Activated CD4-positive, alpha-beta T cell treated with anti-CD3 and anti-CD28 coated beads, Interleukin-2, amount 50 U/mL, for 48 hours (primary cell): ENCODE data around the gene NRP2.

Experiments
- DNase-seq, 2 experiments: peaks; one replicate each; pipeline ENCODE4 v3.0.0-alpha.2; 2020

Gene NRP2

DNA sequence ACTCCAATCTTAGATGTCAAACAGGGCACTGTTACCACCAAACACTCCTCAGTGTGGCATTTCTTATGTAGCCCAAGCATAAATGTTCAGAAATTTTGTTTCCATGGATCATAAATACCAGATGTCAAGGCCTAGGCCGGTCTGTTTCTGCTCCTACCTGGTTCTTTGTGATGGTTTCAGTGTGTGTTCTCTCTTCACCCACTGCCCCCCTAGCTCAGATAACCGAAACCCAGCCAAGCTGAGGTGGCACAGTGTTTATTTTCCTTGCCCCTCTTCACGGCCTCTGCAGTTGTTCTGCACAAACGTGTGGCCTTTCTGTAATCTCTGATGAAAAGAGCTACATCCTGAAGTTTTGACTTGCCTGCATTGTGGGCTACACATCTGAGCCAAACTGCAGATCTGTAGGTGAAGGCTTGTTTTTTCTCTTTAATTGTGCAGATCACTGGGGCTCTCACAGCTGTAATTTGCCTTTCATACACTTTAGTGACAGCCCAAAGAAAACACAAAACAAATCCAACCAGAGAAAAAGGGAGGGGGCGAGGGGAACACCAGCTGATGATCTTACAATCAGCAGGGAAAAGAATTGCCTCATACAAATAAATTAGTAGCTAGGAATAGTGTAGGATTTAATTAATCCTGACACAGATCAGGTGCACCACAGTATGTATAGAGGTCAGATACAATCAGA, 99.1 kb downstream of the NRP2 start:
- DNase-seq: no peak

DNA sequence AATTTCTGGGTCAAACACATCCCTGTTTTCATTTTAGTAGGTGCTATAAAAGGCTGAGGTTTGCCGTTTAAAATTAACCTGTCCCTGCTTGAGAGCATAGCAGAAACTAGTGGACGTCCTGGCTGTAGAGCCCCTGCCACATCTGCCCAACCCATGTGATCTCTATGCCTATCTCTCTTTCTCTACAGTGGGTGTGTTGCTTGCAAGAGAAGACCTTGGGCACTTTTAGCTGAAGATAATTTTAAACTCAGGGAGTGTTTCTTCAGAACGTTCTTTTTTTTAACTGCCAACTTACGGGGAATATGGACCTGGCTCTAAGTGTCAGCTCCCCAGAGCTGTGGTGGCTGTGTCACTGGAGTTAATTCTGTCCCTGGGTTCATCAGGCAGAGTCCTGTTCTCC, 100.6 kb downstream of the NRP2 start:
- no peak for DNase-seq

DNA sequence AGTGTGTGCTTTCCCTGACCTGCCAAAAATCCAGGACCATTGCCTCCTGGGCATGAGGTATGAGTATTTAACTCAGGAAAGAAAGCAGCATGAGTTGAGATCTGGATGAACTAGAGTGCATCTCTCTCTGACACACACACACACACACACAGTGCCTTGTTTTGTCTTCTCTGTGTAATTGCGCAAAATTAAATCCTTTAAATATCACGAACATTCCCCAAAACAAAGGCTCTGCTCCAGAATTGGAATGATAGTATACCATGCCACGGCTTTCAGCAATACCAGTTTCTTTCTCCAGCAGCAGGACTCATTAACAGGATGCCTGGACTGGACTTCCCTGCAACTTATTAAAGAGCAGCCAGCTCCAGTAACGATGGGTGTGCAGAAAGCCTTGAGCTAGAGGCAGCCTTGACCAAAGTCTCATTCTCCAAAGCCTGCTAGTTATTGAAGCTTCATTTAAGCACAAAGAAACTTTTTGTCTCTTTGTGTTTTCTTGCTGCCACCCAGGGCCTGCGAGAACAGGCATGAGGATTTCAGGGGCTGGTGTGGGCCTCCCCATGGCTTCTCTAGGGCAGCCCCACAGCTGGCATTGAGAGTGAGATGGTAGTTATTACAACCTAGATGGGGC, 101.7 kb downstream of the NRP2 start:
- no peak for DNase-seq

DNA sequence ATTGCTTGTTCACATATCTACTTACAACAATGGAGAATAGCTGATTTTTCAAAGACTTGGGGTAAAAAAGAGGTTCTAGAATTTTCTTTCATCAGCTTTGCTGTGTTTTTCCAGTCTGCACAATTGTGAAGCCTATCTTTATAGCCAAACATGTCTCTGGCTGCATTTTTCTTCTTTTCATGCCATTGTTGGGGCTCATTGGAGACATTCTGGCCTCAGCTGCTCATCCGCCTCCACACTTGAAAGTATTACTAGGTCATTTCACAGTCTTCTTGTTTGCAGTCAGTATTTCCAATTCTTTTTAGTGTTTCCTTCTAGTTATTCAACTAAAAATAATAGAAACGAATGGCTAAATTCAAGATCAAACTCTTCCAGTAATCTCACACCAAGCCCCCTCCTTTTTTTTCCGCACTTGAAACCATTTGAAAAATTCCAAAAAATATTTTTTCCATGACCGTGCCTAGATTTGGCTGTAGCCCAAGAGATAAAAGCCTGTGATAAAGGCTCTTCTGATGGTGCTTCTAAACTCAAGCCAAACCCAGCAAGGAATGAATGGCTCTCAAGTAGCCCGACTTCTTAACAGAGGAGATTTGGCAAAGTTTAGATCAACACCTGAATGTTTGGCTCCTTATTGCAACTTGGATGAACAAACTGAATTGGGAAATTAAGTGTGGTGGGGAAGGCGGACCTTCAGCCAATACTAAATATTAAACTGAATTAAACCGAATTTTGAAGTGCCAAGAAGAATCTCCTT, 103.4 kb downstream of the NRP2 start:
- no peak for DNase-seq

DNA sequence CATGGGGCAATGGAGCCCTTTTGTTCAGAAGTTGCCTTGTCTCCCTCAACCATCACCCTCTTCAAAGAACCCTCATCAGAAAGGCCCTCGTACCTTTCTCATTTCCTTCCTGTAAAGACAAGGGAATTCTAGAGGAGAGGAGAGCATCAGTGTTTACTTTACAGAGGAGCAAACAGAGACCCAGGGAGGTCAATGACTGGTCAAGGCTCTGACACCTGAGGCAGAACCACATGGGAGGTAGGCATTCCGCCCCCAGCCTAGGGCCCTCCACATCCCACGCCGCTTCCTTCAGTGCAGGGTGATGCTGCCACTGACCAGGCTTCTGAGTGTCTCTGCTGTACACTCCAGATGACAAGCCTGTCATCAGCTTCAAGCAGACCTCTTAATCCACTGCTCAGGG, 104.7 kb downstream of the NRP2 start:
- no peak for DNase-seq

DNA sequence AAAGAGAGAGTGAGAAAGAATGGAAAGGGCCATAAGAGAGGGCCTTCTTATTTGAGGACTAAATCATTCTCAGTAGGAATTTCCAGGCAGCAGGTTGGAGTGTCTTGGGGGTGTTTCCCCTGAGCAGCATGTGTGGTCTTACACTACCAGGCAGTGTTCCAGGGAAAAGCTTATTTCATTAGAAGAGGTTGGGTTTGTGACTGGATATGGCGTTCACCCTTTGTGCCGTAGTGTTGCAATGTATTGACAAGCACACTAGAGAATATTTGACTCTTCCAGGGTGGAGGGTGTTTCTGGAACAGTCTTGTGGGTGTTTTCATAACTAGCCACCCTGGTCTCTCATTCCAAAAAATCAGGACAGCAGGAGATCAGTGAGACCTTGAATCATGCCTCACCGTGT, 105.5 kb downstream of the NRP2 start:
- no peak for DNase-seq

DNA sequence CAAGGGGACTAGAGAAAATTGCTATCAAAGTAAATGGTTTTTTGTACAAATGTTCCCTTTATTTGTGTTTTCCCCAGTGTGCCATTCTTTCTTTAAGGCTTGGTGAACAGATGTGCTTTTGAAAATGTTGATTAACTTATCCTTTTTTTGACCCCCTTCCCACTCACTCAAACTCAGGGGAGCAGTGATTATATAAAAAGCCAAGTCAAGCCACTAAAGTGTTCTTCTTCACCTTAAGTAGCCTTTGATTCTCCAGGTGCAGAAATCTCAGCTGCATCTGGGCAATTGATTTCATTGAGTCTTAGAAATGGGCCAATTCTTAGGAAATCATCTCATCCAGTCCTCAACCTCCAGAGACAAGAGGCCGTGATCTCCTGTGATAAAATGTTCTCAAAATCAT, 107.6 kb downstream of the NRP2 start:
- DNase-seq: no peak

DNA sequence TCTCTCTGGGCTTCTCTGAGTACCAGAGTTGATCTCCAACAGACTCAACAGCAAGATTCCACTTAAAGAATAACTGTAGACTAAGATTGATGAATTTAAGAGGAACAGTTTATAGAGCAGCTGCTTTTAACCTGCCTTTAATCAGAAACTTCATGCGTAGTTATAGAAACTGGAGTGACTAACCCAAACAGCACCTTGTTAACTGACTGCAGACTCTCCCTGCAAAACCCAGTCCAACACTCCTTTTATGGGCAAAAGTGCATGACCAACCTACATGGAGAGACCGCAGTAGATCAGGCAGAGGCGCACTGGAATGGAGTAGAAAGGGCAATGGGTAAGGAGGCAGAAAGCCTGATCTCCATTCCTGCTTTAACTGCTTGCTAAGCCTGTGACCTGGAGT, 110.6 kb downstream of the NRP2 start:
- no peak for DNase-seq

DNA sequence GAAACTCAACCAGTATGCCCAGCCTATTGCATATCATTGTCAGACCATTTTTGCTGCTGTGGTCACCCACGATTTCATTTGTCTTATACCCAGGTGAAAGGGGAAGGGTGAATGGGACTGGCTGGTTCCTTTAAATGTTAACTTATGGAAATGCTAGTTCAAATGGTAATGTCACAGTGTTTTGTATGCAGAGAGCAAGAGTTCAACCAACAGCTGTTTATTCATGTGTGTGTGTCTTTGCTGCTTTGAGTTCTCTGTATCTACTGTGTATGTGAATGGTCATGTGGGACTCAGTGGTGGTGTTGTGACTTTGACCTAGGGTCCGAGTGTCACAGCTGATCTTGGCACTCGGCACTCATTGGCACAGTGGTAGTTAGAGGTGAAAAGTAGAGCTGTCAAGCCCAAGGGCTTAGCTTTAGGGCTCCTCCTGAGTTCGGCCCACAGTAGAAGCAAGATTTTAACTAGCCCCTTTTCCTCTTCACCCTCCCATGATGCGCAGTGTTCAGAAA, 114.6 kb downstream of the NRP2 start:
- no peak for DNase-seq

DNA sequence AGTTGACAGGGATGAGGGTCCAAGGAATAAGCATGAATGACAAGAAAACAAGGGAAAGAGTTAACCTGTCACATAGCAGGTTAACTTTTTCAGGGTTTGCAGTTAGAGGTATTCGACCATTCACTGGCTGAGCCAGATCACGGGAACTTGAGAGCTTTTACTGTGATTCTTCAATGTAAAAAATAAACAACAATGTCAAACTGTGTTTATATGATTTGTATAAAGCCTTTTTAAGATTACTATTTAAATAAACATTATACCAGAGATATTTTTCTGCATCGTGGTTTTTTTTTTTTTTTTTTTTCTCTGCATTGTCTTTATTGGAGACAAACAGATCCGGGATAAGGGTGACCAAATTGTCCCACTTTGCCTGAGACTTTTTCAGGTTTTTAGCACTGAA, 115.6 kb downstream of the NRP2 start:
- no peak for DNase-seq

DNA sequence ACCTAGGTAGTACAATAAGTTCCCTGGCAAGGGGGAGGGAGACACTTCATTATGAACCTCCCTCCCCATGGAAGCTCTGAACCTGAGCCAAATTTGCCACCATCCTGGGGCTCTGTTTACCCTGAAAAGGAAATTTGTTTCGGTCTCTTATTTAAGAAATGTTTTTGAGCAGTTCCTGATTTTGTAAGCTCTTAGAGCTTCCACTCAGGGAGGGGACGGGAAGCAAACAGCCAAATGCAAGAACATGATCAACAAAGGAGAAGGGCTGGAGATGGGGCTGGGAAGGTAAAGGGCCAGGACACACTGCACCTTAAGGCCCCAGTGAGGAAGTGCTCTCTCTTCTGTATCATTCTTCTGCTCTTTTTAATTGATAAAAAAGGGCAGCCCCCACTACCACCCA, 117.9 kb downstream of the NRP2 start:
- DNase-seq: no peak

DNA sequence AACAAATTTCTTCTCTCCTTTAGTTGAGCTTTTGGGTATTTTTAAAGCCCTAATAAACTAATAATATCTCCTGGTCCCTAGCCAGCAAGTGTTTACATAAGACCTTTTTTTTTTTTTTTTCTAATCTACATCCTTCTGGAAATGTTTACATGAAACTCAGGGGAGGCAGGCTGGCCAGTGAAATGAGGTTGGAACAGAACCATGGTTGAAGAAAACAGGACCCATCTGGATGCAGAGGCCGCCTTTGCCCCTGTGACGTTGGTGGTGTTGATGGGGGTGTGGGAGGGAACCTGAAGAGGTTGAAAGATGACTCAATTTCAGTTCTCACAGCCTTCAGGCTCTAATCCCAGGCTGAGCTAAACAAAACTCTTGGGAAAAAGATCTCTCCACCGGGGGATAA, 118.5 kb downstream of the NRP2 start:
- no peak for DNase-seq

DNA sequence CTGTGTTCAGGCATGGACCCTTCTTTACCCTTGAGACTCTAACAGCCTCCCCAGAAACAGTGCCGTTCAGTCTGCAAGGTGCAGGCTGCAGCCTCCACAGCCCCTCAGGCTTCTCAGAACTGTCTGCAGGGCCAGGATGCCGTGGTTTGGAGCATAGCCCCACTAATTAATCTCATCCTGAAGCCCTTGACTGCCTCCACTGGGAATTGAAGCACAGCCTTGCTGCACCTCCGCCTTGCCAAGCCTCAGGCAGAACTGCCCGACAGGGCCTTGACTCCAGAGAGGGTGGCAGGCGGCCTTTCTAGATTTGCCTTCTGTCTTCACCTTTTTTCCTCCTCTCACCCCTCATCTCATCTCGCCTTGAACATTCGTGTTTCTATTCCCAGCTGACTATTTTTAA, 119.8 kb downstream of the NRP2 start:
- DNase-seq: no peak

DNA sequence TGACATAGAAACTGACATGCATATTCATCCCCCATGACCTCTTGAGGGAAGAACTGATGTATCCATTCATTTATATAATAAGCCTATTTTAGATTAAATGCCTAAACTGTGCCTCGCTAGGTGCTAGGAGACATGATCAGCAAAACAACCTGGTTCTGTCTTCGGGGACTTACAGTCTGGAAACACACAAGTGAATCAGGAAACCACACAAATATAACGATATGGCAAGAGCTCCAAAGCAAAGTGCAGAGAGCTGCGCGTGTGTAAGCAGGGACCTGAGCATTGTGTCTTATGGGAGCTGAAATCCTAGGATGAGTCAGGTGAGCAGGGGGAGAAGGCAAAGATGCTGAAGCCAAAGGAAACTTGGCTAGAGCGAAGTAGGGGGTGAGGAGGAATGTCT, 120.6 kb downstream of the NRP2 start:
- no peak for DNase-seq

DNA sequence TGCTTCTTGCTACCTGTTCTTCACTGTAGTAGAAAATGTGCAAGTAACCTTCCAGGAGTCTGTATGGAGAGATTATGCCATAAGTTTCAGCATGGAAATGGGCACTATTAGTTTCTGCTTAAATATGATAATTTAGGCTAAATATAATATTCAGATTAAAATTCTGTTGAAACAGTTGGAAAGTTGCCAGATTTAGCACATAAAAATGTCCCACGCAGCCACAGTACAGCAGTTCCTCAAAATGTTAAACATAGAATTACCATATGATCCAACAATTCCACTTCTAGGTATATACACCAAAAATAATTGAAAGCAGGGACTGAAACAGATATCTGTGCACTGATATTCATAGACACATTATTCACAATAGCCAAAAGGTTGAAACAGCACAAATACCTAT, 121.2 kb downstream of the NRP2 start:
- no peak for DNase-seq

DNA sequence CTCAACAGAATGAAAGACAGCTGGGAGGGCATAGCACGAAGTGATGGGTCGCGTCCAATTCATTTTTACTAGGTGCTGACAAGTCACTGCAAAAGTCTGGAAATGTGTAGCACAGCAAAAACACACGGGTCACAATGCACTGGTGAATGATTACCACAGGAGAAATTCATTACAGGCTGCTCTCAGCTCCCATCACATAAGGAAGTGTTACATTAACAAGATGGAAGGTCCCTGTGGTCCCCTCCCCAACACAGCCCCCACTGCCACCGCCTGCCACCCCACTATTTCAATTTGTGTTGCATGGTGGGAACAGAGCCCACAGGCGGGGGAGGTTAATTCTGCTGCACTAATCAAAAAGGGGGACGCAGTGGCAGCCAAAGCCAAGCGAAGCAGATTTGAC, 122.8 kb downstream of the NRP2 start:
- DNase-seq: no peak

DNA sequence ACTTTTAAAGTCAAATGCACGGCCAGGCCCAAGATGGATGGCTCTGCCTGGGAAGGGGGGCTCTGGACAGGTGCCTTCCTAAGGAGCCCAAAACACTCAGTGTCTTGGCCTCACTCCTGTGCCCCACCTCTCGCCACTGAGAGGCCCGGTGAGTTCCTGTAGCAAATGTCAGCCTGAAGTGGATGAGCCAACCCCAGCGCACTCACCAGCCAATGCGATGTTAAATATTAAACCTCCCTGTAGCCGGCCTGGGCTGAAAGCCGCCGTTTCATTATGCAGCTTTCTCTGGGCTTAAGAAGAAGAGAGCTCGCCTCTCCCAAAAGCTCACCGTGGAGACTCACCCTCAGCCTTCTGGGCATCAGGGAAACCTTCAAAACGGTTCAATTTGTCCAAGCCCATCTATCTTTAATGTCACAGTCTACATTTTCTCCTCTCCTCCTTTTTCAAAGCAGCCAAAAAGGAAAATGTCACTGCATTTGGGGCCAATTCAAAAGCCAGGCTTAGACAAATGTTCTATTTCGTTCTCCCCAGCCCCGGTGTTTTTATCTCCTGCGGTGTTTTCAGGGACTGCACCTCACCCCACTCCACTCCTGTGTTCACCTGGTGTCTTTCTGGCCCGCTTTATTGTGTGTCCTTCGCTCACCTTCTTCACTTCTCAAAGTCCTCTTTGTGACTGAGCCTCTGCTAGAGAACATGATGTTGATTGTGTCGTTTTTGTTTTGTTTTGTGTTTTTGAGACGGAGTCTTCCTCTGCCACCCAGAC, 124.0 kb downstream of the NRP2 start:
- DNase-seq: no peak

DNA sequence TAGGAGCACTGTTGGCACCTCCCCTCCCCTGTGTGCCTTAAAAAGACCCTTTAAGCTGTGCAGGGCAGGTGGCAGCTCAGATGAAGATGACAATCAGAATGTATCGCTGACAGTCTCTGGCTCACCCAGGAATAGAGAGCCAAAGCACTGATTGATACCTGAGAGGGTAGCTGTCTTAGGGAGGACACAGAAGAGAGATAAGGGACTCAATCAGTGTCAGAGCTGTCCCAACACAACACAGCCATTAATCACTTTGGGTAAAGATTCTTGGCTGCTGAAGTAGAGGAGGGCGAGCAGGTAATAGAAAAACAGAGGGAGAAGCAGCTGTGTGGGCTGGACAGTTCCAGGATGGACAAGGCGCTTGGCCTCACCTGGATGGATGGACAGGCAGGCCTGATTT, 124.9 kb downstream of the NRP2 start:
- DNase-seq: no peak

DNA sequence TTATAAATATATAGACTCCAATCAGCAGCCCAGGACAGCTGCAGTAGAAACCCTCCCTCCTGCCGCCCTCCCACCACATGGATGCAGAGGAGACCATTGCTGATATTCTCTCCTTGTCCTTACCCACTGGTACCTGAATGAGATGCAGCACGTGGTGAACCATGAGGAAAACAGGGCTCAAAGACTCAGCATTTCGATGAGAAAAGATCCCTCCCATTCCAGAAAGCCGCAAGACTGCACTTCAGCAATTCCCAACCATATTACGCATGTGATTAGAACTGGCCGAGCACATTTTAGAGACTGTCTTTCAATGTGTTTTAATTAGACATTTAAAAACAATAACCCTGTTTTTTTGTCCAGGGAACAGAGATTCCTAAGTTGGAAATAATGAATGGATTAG, 125.5 kb downstream of the NRP2 start:
- no peak for DNase-seq

DNA sequence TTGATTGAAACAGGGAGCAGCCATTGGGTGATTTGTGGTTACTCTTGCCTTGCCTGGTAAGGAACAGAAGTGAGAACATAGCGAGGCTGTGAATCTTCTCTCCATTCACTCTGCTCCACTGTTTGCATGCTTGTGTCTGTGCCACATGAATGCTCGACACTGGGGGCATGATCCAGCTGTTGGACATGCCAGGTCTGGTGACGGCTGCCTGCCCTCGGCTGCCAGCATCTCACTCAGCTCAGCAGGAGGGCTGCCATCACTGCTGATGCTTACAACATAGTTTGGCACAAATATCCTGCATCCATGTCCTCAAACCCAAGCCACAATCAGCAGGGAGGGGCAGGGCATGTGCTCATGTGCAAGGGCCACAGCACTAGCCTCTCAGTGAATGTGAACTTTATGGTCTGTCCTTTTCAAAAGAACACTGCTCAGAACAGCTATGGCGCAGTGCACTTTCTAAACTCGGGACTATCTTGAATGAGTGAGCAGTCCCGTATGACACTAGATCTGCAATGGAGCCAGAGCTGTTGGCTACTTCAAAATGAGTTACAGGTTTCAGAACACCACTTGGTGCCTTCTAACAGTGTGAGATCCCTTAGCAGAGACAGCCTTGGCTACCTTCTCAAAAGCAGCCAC, 126.3 kb downstream of the NRP2 start:
- DNase-seq: no peak

DNA sequence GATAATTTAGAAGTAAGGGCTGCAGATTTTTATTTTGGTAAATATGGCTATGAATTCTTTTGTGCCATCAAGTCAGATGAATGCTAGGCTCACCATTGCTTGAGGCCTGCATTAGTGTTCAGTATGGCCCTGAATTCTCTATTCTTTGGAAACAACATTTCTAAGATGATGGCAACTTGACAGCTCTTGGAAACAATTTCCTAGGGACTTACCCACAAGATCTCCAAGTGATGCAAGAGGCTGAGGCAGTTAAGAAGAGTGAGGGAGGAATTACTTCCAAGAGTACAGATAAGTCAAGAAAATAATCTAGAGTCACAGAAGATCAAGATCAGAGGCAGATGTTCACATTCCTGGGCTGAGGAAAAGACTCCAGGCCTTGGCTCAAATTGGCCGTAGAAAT, 129.1 kb downstream of the NRP2 start:
- no peak for DNase-seq

DNA sequence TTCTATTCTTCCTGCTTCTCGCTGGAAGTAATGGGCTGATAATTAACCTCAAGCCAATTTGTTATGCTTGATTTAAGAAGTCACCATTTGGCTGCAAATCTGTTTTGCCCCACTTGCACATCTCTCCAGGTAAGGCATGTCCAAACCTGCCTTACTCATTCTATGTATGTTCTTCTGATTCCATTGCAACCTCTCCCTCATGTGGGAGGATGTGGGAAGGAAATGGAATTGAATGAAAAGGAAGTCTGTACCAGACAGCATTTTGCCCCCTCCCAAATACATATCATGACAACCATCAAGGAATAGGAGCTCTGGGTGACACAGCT, 131.7 kb downstream of the NRP2 start:
- DNase-seq: no peak

DNA sequence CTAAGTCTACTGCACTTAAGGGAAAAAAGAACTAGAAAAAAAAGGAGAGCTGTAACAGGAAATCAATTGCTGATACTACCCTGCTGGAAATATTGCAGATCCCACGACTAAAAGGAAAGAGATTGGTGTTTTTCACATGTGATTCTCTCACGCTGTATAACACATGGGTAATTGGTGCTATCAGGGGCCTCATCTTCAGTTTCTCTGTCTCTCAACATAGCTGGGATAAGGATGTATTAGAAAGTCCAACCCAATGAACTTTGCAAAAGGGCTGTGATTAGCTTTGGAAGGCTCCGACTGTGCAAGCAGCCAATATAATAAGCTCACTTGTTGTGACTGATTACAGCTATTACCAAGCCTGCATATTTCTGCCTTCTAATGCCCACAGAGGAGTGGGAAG, 133.4 kb downstream of the NRP2 start:
- no peak for DNase-seq
